AG04449 (cell line): ENCODE data around the gene RAB6B.

Experiments
- CTCF ChIA-PET: fragments of 350-600 bp; formaldehyde crosslinking; extraction: SDS; loops from one replicate; lab custom pipeline; 2021; ENCODE audit warnings: antibody characterized with exemption; lab: Yijun Ruan, JAX
- POLR2A ChIA-PET: fragments of 400-600, 350-600 bp; formaldehyde crosslinking; extraction: SDS; loops from one replicate; lab custom pipeline; 2020; ENCODE audit warnings: antibody characterized with exemption, inconsistent platforms; lab: Yijun Ruan, JAX
- DNase-seq: peaks from one replicate; pipeline ENCODE4 v3.0.0-alpha.2; 2010; ENCODE audit warnings: low read depth, low spot score
- H3K4me3 ChIP-seq: 2 replicates; pipeline ENCODE4 v1.5.1; 2011; ENCODE audit warnings: low read depth, mild to moderate bottlenecking, control low read depth, low read length
- CTCF ChIP-seq: IDR thresholded peaks from one replicate; pipeline ENCODE4 v1.5.1; 2011; ENCODE audit warnings: mild to moderate bottlenecking, moderate library complexity, low read length, control low read depth, inconsistent platforms; ENCODE audit not compliant: insufficient read depth; ENCODE audit errors: missing control alignments

Gene RAB6B

GRCh38 chr3:133905376-133905775, 9.7 kb upstream of the RAB6B start:
- no peak overlapping the region for H3K4me3 ChIP-seq
- no peak for DNase-seq
- no peak for TF ChIP-seq CTCF
- POLR2A ChIA-PET = no interaction called here
- CTCF ChIA-PET = interaction anchor here (0.6 to 1.9 kb wide), 6 partner anchors 8 to 586 kb away, joined by 3 to 5 read pairs (median 4); no protein-coding TSS in a partner anchor

- ChIA-PET CTCF (interaction anchor here (0.9 kb wide), 1 partner anchor 9 kb away, joined by 3 read pairs; no protein-coding TSS in a partner anchor), POLR2A (no interaction called here)
- no peak overlapping the region for H3K4me3 ChIP-seq
- no peak for TF ChIP-seq CTCF
- no peak for DNase-seq
These were observed 6.2 kb upstream of the RAB6B start for GRCh38 chr3:133901847-133902246.

GRCh38 chr3:133901083-133901482, 5.4 kb upstream of the RAB6B start:
- POLR2A ChIA-PET = no interaction called here
- no peak overlapping the region for H3K4me3 ChIP-seq
- no peak for TF ChIP-seq CTCF
- CTCF ChIA-PET = interaction anchor here (0.9 kb wide), 1 partner anchor 10 kb away, joined by 3 read pairs; no protein-coding TSS in a partner anchor
- DNase-seq = no peak

GRCh38 chr3:133899311-133899710, 3.6 kb upstream of the RAB6B start:
- ChIA-PET CTCF (no interaction called here), POLR2A (no interaction called here)
- H3K4me3 ChIP-seq = no peak overlapping the region
- no peak for TF ChIP-seq CTCF
- DNase-seq = no peak

GRCh38 chr3:133897547-133897946, 1.9 kb upstream of the RAB6B start:
- ChIA-PET CTCF (interaction anchor here (1.6 kb wide), 1 partner anchor 8 kb away, joined by 4 read pairs; no protein-coding TSS in a partner anchor), POLR2A (no interaction called here)
- no peak for TF ChIP-seq CTCF

GRCh38 chr3:133896002-133896761, 500 bp upstream of the RAB6B start:
- ChIA-PET CTCF (interaction anchor here (0.8 to 1.6 kb wide), 2 partner anchors 9 to 14 kb away, joined by 4 read pairs; no protein-coding TSS in a partner anchor), POLR2A (no interaction called here)
- no peak for DNase-seq
- no peak for TF ChIP-seq CTCF
- H3K4me3 ChIP-seq = peak overlapping the region; percentile 66

More at GRCh38 chr3:133897547-133897946, 1.9 kb upstream of the RAB6B start:
- H3K4me3 ChIP-seq = no peak overlapping the region
- no peak for DNase-seq
